NCI-H82 treated with DMSO at 0.1 percent for 48 hours (cell line): ENCODE data around the gene PARP14.
A peak's percentile ranks its signal among the peaks of the same experiment; 100 is the strongest.
"Not testable (repeated sequence)": the region's sequence is repeated elsewhere in the genome, so short reads cannot be mapped to it uniquely, and the experiment has no call there.

Experiments
- DNase-seq: peaks from one replicate; lab custom pipeline; 2025; ENCODE audit not compliant: unreplicated experiment; lab: John Stamatoyannopoulos, UW

The PARP14 gene

DNA sequence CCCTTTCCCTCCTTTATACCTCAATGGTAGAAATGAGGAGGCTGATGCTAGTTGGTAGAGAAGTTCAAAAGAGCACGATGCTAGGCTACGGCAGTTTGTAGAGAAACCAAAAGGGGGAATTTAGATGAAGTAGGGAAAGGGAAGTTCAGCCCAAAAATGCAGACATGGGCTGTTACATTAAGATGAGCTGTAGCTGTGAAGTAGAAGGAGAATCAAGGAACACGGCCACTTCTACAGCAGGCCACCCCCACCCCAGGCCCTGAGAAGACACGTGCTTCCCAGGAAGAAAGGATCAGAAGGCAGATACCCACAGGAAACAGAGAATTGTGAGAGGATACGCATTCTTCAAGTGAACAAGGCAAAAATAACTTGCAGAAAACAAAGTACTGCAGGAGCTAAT lies 2.1 kb upstream of the PARP14 start:
- no peak for DNase-seq

DNA sequence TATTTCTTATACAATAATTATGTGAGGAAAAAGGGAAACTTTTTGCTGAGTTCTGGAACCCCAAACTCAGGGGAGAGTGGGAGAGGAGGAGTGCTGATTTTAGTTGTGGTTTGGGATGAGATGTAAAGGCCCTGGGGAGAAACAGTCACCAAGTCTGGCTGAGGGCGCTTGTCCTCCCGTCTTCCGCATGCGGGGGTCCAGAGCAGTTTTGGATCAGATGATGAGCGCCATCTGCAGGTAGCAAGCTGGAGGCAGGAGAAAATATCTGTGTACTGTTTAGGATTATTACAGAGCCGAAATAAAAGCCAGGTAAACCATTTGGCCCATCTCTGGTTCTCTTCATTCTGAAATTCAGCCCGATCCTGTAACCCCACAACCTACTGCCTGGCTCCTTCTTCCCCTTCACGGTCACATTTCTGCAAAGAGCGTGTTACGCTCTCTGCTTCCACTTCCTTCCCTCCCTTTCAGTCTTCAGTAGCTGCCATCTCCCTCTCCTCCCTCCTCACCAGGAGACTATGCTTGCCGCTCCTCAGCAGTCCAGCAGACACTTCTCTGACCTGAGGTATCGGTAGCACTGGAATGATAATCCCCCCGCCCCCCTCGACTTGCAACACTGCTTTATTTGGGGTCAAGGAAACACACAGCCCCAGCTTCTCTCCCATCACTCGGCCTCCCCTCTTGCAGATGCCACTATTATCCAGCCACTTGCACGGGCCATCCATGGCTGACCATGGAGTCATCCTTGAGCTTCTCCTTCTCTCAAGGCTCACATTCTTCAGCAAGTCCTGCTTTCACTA lies 1.4 kb upstream of the PARP14 start:
- DNase-seq: peak; percentile 64

DNA sequence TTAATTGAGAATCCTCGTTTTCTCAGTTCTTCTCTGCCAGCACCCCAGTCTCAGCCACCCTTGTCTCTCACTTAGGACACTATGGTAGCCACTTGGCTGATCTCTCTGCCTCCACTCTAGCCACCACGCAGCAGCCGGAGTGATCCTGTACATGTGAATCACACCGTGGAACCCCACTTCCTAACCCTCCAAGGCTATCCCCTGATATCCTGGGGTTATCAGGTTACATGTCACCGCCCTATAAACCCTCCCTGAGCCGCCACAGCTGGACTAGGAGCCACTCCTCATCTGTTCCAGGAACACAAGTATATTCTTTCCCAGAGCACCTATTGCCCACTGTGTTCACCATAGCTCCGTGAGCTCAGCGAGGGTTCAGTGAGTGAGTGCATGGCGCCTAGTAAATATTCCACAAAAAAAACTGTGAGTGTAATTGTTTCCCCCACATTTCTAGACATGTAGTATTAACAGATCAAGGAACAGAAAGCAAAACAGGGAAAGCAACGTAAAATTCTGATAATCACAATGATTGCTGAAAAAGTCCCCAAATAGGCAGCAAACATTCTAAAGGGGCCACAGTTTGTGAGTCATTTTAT lies 661 bp upstream of the PARP14 start:
- DNase-seq: no peak

GRCh38 chr3:122681284-122681973 lies 790 bp downstream of the PARP14 start:
- no peak for DNase-seq

DNA sequence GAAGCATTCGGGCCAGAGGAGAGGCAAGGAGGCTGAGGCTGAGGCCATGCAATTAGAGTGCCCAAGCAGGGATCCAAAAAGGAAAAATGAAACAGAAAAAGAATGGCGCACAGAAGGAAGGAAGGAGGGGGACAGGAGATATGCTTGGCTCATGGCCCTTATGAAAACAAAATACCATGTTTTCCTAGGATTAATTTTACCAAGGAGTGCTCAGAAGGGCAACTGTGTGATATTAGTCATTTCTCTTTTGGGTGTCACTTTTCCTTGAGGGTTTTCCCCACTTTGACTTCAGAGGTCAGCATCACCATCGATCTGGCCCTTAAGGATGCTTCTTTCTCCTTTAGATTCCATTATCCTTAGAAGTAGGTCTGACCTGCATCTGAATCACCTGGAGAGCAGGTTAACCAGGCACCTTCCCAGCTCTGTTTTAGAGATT lies 1.4 kb downstream of the PARP14 start:
- DNase-seq: no peak

- not testable (repeated sequence) for DNase-seq
These were observed 2.3 kb downstream of the PARP14 start for GRCh38 chr3:122682778-122683411.

GRCh38 chr3:122687298-122687697 lies 6.7 kb downstream of the PARP14 start:
- no peak for DNase-seq

DNA sequence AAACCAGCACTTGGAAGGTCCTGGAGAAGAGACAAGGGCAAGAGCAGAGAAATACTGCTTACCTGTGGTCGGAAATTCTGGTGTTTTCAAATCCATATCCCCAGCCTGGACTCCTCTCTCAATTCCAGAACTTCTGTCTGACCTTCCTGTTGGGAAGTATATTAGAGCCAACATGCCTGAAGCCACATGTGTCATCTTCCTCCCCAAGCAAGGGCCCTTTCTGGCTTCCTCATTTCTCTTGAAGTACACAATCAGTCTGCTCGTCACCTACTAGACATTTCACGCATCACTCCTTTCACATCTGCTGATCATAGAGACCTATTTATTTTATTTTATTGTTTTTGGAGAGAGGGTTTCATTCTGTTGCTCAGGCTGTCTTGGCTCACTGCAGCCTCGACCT lies 8.4 kb downstream of the PARP14 start:
- DNase-seq: no peak

- DNase-seq: no peak
These were observed 8.9 kb downstream of the PARP14 start for GRCh38 chr3:122689587-122689986.

DNA sequence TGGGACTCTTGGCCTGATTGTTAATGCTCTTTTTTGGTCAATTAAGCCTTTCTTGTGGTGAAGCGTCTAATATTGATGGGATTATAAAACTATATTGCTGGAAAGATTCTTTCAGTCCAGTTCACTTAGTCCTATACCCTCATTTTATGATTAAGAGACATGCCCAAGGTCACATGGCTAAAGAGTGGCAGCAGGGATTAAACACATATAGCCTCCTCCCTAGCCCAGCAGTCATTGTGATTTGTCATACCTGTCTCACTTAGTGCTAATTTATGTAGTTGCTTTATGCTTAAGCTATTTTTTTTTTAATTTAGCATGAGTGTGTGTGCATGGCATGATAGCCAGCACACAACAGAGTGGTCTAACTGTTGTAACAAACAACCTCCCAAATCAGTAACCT lies 9.5 kb downstream of the PARP14 start:
- DNase-seq: no peak

DNA sequence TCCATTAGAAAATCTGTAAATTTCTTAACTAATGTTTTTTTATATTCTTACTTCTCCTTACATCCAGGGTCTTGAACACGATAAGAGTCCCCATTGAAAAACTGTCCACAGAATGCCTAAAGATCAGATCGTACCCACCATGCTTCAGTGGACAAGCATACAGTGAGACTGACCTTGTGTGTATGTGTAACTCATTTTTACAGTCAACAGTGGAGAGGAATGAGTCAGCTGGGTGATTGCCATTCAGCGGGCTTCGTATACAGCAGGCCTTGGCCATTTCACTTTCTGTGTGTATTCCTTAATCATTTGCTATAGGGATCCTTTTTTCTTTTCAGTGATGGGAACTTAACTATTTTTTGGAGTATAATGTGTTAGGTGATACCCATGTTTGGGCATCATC lies 10.6 kb downstream of the PARP14 start:
- no peak for DNase-seq

- no peak for DNase-seq
These were observed 12.0 kb downstream of the PARP14 start for GRCh38 chr3:122692674-122693073.

- no peak for DNase-seq
These were observed 14.3 kb downstream of the PARP14 start for GRCh38 chr3:122694966-122695365.

- no peak for DNase-seq
These were observed 15.4 kb downstream of the PARP14 start for GRCh38 chr3:122695927-122696561.

DNA sequence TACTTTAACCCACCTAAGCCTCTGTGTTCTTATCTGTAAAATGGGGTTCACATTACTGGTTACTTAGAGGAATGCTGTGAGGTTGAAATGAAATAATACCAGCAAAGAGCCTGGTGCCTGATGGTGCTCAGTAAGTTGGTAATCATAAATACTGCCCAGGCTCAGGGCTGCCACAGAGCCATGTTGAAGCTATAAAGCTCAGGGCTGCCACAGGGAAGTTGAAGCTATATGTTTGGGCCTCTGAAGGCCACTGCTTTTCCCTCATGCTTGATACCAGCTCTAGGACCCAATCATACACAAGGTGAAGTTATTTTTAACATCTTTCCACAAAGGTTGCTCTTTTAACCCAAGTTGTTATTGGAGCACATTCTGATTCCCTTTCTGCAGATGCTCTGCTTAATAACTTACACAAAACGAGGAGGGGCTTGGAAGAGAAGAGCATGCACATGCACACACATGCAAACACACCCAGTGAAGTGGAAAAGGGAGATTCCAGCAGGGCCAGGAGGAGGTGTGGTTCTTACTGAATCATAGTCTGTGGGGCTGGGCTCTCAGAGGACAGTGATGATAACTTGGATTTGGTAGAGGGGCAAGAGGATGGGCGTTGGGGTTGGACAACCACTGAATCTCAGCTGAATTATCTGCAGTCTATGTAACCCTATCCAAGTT lies 17.4 kb downstream of the PARP14 start:
- no peak for DNase-seq

DNA sequence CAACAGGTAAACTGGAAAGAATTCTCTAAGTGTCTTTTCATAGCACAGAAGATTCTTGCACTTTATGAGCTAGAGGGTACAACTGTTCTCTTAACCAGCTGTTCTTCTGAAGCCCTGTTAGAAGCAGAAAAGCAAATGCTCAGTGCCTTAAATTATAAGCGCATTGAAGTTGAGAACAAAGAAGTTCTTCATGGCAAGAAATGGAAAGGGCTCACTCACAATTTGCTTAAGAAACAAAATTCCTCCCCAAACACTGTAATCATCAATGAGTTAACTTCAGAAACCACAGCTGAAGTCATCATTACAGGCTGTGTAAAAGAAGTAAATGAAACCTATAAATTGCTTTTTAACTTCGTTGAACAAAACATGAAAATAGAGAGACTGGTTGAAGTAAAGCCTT lies 19.6 kb downstream of the PARP14 start:
- no peak for DNase-seq

DNA sequence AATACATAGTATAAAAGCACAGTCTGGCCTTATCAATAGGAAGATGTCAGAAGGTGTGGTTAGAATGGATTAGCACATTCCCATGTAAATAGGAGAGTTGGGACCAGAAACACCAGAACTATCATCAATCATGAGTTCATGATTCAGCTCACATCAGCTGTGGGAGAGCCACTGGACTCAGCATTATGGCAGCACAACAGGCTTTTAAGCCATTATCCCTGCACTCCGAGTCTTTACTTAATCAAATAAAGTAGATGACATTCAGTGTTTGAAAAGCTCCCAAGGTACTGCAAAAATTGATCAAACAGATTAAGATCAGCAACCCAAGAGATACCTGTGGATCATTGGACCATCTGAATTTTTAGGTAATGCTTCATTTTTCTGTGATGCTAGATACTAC lies 24.7 kb downstream of the PARP14 start:
- DNase-seq: peak; percentile 34

GRCh38 chr3:122710616-122711251 lies 30.1 kb downstream of the PARP14 start:
- not testable (repeated sequence) for DNase-seq

GRCh38 chr3:122714273-122714672 lies 33.6 kb downstream of the PARP14 start:
- no peak for DNase-seq

- DNase-seq: no peak
These were observed 36.0 kb downstream of the PARP14 start for GRCh38 chr3:122716667-122717066.
